B cell (primary cell): ENCODE results near the gene PFN4.

ENCODE experiments used
- EZH2 ChIP-seq: IDR thresholded peaks from 2 replicates; pipeline ENCODE4 v1.6.1; 2012; ENCODE audit warnings: borderline replicate concordance, low read depth, mild to moderate bottlenecking, moderate library complexity, low read length; ENCODE audit not compliant: insufficient read depth, poor library complexity, severe bottlenecking
- TF ChIP-seq, protein P1 (sequence below): fragments of 200-600 bp; IDR thresholded peaks from one replicate; pipeline ENCODE4 v1.8.0; 2022; ENCODE audit warnings: antibody characterized with exemption, mild to moderate bottlenecking

DNA sequence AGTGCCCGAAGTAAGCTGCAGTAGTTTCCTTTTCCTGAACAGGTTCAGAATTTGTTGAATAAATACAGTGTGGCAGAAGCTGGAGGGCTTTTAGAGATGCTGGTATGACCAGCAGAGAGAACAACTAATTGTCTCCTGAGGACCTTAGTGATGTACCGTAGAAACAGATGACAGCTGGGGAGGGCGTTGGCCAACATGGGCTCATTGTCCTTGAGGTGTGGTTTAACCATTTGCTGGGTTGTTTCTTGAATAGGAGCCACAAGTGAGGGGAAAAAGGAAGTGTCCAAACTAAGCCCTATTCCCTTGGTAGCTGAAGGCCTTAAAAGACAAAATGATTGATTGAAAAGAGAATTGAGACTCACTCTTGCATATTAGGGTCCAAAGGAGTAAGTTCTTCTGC, 40.1 kb upstream of the PFN4 start:
- TF ChIP-seq, protein P1, sequence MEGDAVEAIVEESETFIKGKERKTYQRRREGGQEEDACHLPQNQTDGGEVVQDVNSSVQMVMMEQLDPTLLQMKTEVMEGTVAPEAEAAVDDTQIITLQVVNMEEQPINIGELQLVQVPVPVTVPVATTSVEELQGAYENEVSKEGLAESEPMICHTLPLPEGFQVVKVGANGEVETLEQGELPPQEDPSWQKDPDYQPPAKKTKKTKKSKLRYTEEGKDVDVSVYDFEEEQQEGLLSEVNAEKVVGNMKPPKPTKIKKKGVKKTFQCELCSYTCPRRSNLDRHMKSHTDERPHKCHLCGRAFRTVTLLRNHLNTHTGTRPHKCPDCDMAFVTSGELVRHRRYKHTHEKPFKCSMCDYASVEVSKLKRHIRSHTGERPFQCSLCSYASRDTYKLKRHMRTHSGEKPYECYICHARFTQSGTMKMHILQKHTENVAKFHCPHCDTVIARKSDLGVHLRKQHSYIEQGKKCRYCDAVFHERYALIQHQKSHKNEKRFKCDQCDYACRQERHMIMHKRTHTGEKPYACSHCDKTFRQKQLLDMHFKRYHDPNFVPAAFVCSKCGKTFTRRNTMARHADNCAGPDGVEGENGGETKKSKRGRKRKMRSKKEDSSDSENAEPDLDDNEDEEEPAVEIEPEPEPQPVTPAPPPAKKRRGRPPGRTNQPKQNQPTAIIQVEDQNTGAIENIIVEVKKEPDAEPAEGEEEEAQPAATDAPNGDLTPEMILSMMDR = no peak
- no peak for TF ChIP-seq EZH2
